ENCODE measurements around the gene SH3BGRL2.
"Not testable (repeated sequence)": the region's sequence is repeated elsewhere in the genome, so short reads cannot be mapped to it uniquely, and the experiment has no call there.

The SH3BGRL2 gene

DNA sequence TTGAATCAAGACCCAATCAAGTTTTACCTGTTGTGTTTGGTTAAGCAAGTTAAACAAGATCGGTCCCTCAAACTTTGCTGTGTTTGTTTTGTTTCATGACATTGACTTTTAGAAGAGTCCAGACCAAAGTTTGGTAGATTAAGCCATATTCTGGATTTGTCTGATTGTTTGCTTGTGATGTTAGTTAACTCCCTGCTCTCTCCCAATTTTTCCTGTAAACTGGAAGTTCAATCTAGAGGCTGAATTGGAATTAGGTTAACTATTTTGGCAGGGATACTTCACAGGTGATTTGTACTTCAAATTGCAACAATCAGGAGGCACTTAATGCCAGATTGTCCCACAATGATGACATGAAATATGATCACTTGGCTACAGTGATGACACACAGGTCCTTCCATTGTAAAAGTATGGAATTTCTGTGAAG lies 13.6 kb upstream of the SH3BGRL2 start:
- Histone ChIP-seq H3K27ac (ENCODE audit: low read depth, low read length) (no peak overlapping the region), H3K27me3 (ENCODE audit: control insufficient read depth in 1 of 2, insufficient read depth in 2 of 2, low read length in 2 of 2) (no peaks in the 10 kb centered on the region), H3K36me3 (ENCODE audit: insufficient read depth, low read length) (no peaks in the 10 kb centered on the region), H3K9ac (ENCODE audit: low read length) (no peak overlapping the region), H3K4me3 (ENCODE audit: low read depth in 1 of 2, low read length in 2 of 2) (no peak overlapping the region), H3K4me1 (ENCODE audit: insufficient read depth, low read length) (no peaks in the 10 kb centered on the region), H3K9me3 (ENCODE audit: low read length) (no peaks in the 10 kb centered on the region)

DNA sequence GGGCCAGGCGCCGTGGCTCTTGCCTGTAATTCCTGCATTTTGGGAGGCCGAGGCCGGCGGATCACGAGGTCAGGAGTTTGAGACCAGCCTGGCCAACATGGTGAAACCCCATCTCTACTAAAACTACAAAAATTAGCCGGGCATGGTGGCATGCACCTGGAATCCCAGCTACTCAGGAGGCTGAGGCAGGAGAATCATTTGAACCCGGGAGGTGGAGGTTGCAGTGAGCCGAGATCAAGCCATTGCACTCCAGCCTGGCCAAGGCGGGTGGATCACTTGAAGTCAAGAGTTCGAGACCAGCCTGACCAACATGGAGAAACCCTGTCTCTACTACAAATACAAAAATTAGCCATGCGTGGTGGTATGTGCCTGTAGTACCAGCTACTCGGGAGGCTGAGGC lies 12.7 kb upstream of the SH3BGRL2 start:
- not testable (repeated sequence) for H3K4me3 ChIP-seq (ENCODE audit: low read depth in 1 of 2, low read length in 2 of 2); H3K9ac ChIP-seq (ENCODE audit: low read length); H3K4me1 ChIP-seq (ENCODE audit: insufficient read depth, low read length); H3K27ac ChIP-seq (ENCODE audit: low read depth, low read length); H3K9me3 ChIP-seq (ENCODE audit: low read length); H3K36me3 ChIP-seq (ENCODE audit: insufficient read depth, low read length); H3K27me3 ChIP-seq (ENCODE audit: control insufficient read depth in 1 of 2, insufficient read depth in 2 of 2, low read length in 2 of 2)

DNA sequence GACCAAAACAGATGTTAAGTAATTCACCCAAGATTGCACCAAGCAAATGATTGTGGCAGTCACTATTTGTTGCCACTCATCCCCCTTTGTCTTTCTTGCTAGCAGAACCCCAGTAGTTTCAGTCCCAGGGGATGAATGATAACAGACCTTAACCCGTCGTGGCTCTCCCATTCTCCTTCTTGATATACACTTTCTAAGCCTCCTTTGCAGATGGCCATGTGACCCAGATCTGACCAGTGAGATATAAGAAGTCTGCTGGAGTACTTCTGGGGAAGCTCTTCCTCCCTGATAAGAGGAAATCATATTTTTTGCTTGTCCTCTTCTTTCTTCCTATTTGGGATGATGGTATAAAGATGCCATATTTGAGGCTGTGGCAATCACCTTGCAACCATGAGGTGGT lies 9.6 kb upstream of the SH3BGRL2 start:
- no peaks in the 10 kb centered on the region for H3K9me3 ChIP-seq (ENCODE audit: low read length)
- H3K4me1 ChIP-seq (ENCODE audit: insufficient read depth, low read length) = no peaks in the 10 kb centered on the region
- no peak overlapping the region for H3K27ac ChIP-seq (ENCODE audit: low read depth, low read length)
- H3K36me3 ChIP-seq (ENCODE audit: insufficient read depth, low read length) = no peaks in the 10 kb centered on the region
- H3K4me3 ChIP-seq (ENCODE audit: low read depth in 1 of 2, low read length in 2 of 2) = no peak overlapping the region
- H3K9ac ChIP-seq (ENCODE audit: low read length) = no peak overlapping the region
- H3K27me3 ChIP-seq (ENCODE audit: control insufficient read depth in 1 of 2, insufficient read depth in 2 of 2, low read length in 2 of 2) = no peaks in the 10 kb centered on the region

DNA sequence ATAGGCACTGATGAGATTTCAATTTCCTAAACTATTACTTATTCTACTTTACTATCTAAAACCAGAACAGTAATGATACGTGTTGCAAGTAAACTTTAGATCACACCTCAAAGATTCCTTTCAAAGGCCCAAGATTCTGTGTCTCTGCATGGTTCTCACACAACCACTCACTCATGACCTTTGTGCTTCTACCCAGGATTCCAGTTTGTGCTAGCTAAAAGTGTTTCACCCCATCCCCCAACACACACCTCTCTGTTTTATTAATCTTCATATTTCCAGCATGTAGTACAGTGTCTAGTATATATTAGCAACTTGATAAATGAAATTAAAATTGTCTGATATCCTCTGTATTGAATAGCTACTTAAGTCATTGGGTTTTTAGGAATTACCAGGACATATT lies 8.8 kb upstream of the SH3BGRL2 start:
- H3K36me3 ChIP-seq (ENCODE audit: insufficient read depth, low read length) = no peaks in the 10 kb centered on the region
- H3K4me1 ChIP-seq (ENCODE audit: insufficient read depth, low read length) = no peaks in the 10 kb centered on the region

DNA sequence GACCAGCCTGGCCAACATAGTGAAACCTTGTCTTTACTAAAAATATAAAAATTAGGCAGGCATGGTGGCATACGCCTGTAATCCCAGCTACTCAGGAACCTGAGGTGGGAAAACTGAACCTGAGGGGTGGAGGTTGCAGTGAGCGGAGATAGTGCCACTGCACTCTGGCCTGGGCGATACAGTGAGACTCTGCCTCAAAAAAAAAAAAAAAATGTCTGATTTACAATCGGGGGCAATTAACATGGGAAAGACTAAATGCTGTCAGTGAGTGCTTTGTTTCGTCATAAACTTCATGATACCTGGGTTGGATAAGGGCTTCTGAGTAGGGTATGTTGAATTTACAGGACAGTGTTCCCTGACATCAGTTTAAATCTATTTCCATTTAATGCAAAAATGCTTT lies 8.0 kb upstream of the SH3BGRL2 start:
- no peaks in the 10 kb centered on the region for H3K36me3 ChIP-seq (ENCODE audit: insufficient read depth, low read length)
- H3K27ac ChIP-seq (ENCODE audit: low read depth, low read length) = no peak overlapping the region
- no peak overlapping the region for H3K4me3 ChIP-seq (ENCODE audit: low read depth in 1 of 2, low read length in 2 of 2)
- H3K9ac ChIP-seq (ENCODE audit: low read length) = no peak overlapping the region
- no peaks in the 10 kb centered on the region for H3K9me3 ChIP-seq (ENCODE audit: low read length)
- no peaks in the 10 kb centered on the region for H3K4me1 ChIP-seq (ENCODE audit: insufficient read depth, low read length)
- no peaks in the 10 kb centered on the region for H3K27me3 ChIP-seq (ENCODE audit: control insufficient read depth in 1 of 2, insufficient read depth in 2 of 2, low read length in 2 of 2)

More for the DNA sequence above, 8.8 kb upstream of the SH3BGRL2 start:
- Histone ChIP-seq H3K27me3 (ENCODE audit: control insufficient read depth in 1 of 2, insufficient read depth in 2 of 2, low read length in 2 of 2) (no peaks in the 10 kb centered on the region), H3K9ac (ENCODE audit: low read length) (no peak overlapping the region), H3K4me3 (ENCODE audit: low read depth in 1 of 2, low read length in 2 of 2) (no peak overlapping the region), H3K27ac (ENCODE audit: low read depth, low read length) (no peak overlapping the region), H3K9me3 (ENCODE audit: low read length) (no peaks in the 10 kb centered on the region)

DNA sequence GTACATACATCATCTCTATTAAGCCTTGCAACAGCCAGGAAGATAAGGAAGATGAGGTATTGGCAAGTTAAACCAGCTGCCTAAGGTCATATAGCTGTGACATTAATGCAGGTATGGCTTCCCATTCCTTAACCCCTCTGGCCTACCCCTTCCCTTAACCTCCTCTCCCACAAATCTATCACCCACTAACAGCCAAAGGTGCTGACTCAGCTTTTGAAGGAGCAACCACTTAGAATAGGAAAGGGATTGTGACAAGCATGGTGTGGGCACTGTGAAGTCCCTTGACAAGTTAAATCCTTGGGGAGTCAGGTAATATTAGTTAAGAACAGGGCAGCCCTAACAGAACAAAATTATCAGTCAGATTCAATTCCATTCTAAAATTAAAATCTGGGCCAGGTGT lies 5.4 kb upstream of the SH3BGRL2 start:
- no peak overlapping the region for H3K4me3 ChIP-seq (ENCODE audit: low read depth in 1 of 2, low read length in 2 of 2)
- H3K27me3 ChIP-seq (ENCODE audit: control insufficient read depth in 1 of 2, insufficient read depth in 2 of 2, low read length in 2 of 2) = no peaks in the 10 kb centered on the region
- peaks cover 5% of the 10 kb centered on the region for H3K4me1 ChIP-seq (ENCODE audit: insufficient read depth, low read length)
- no peak overlapping the region for H3K9ac ChIP-seq (ENCODE audit: low read length)
- no peaks in the 10 kb centered on the region for H3K36me3 ChIP-seq (ENCODE audit: insufficient read depth, low read length)
- H3K27ac ChIP-seq (ENCODE audit: low read depth, low read length) = no peak overlapping the region
- H3K9me3 ChIP-seq (ENCODE audit: low read length) = no peaks in the 10 kb centered on the region

DNA sequence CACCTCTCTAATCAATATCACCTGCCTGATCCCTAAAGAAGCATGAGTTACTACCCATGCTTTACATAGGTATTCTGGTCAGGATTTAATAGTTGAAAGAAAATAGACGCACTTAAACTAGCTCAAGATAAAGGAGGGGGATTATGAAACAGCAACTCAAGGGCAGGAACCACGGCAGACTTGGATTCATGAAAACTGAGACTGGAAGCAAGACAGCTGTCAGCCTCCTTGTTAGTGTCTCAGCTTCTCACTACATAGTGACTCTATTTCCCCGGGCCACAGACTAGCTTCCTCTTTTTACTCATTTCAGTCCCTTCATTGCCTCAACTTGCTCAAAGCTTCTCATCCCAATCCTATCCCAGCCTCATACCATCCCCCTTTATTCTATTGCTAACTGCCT lies 4.3 kb upstream of the SH3BGRL2 start:
- H3K9me3 ChIP-seq (ENCODE audit: low read length) = no peaks in the 10 kb centered on the region
- no peaks in the 10 kb centered on the region for H3K27me3 ChIP-seq (ENCODE audit: control insufficient read depth in 1 of 2, insufficient read depth in 2 of 2, low read length in 2 of 2)
- no peak overlapping the region for H3K9ac ChIP-seq (ENCODE audit: low read length)
- H3K4me3 ChIP-seq (ENCODE audit: low read depth in 1 of 2, low read length in 2 of 2) = no peak overlapping the region
- no peaks in the 10 kb centered on the region for H3K36me3 ChIP-seq (ENCODE audit: insufficient read depth, low read length)
- peaks cover 7% of the 10 kb centered on the region for H3K4me1 ChIP-seq (ENCODE audit: insufficient read depth, low read length)
- no peak overlapping the region for H3K27ac ChIP-seq (ENCODE audit: low read depth, low read length)

DNA sequence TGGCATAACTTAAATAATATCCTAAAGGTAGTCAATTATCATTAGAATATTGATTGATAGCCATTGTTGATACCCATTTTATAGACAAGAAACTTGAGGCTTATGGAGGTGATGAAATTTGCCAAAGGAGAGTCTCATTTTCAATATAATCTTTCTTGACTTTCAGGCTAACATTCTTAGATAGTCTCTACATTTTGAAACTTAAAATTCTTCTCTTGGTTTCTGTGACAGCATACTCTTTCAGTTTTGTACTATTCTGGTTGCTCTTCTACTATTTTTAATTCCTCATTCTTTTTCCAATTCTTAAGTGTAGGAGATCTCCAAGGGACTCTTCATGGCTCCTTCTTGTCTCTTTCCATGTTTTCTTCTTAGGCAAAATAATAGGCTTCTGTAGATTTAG lies 3.7 kb upstream of the SH3BGRL2 start:
- H3K4me3 ChIP-seq (ENCODE audit: low read depth in 1 of 2, low read length in 2 of 2) = no peak overlapping the region
- H3K9me3 ChIP-seq (ENCODE audit: low read length) = no peaks in the 10 kb centered on the region
- no peaks in the 10 kb centered on the region for H3K36me3 ChIP-seq (ENCODE audit: insufficient read depth, low read length)
- H3K9ac ChIP-seq (ENCODE audit: low read length) = no peak overlapping the region
- H3K27ac ChIP-seq (ENCODE audit: low read depth, low read length) = no peak overlapping the region
- no peaks in the 10 kb centered on the region for H3K27me3 ChIP-seq (ENCODE audit: control insufficient read depth in 1 of 2, insufficient read depth in 2 of 2, low read length in 2 of 2)
- peaks cover 7% of the 10 kb centered on the region for H3K4me1 ChIP-seq (ENCODE audit: insufficient read depth, low read length)

DNA sequence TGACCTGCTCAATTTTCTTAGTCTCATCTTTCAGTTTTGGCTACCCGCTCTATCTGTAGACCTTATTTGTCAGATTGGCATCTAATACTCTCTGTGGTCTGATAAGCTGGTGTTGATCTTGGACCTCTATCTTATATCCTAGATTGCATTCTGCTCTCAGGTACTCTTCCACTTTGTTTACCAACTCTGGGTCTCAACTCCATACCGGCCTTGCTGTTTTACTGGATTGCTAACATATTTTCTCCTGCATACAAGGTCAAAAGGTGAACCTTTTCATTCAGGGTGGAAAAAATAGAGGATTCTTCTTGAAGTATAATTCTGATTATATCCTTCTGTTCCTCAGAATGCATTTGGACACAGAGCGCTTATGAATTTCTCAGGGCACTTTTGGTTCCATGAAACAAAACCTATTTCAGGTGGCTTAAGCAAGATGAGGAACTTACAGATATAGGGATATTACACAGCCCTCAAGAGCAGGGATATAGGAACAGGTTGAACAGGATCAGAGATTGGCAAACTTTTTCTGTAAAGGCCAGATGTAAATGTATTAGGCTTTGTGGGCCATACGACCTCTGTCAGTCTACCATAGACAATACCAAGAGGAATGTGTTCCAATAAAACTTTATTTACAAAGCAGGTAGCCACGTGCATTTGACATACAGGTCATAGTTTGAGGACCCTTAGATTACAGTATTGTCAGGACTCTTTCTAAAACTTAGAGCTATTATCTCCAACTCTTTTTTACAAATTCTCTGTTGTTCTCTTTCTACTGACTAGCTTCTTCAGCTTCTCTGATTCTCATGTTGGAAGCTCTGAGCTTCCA lies 2.5 kb upstream of the SH3BGRL2 start:
- Histone ChIP-seq H3K27me3 (ENCODE audit: control insufficient read depth in 1 of 2, insufficient read depth in 2 of 2, low read length in 2 of 2) (no peaks in the 10 kb centered on the region), H3K4me3 (ENCODE audit: low read depth in 1 of 2, low read length in 2 of 2) (no peak overlapping the region), H3K4me1 (ENCODE audit: insufficient read depth, low read length) (peaks cover 7% of the 10 kb centered on the region), H3K36me3 (ENCODE audit: insufficient read depth, low read length) (no peaks in the 10 kb centered on the region), H3K9me3 (ENCODE audit: low read length) (no peaks in the 10 kb centered on the region), H3K9ac (ENCODE audit: low read length) (no peak overlapping the region), H3K27ac (ENCODE audit: low read depth, low read length) (no peak overlapping the region)

DNA sequence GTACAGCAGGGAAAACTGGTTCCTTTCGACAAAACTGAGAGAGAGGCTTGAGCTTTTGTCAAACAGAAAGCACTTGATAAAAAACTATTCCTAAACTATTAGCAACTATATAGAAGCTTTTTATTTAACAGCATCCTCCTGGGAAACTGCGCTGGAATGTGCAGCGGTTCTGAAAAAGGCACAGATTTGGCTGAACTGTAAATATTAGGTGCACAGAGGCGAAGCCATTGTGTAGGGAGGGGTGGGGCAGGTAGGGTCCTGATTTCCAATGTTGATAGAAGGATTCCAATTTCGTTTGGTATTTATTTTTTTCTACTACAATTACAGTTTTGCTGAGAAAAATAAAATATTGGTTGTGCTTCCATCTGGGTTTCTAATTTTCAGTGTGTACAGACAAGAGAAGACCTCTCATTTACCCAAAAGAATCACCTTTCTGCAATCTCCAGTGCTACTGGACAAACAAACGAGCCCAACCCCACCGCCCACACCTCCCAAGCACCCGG lies 698 bp upstream of the SH3BGRL2 start:
- Histone ChIP-seq H3K4me3 (ENCODE audit: low read depth in 1 of 2, low read length in 2 of 2) (peak overlapping the region; percentile 72 to 80), H3K9me3 (ENCODE audit: low read length) (no peaks in the 10 kb centered on the region), H3K4me1 (ENCODE audit: insufficient read depth, low read length) (peaks cover 7% of the 10 kb centered on the region), H3K27me3 (ENCODE audit: control insufficient read depth in 1 of 2, insufficient read depth in 2 of 2, low read length in 2 of 2) (no peaks in the 10 kb centered on the region), H3K27ac (ENCODE audit: low read depth, low read length) (no peak overlapping the region), H3K36me3 (ENCODE audit: insufficient read depth, low read length) (no peaks in the 10 kb centered on the region), H3K9ac (ENCODE audit: low read length) (no peak overlapping the region)

DNA sequence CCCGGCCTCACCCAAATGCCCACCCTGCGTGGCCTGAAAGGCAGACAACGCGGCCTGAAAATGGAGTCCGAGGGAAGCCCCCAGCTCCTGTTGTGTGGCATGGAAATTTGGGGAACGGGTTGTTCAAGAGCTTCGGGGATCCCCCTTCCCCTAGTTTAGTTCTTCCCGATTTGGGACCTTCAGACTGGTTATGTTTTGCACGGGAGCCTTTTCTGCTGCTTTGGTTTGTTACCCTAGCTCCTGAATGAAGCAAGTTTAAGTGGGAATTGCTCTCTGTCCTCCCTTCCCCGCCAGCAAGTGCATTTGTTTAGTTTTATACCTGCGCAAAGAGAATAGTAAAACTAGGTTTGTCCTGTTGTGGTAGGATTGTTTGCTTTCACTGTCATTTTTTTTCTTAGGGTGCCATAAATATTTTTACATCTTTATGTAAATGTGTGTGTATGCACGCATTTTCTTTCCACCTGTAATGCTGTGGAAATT lies 604 bp downstream of the SH3BGRL2 start:
- Histone ChIP-seq H3K9me3 (ENCODE audit: low read length) (no peaks in the 10 kb centered on the region), H3K4me3 (ENCODE audit: low read depth in 1 of 2, low read length in 2 of 2) (peak overlapping the region; percentile 72 to 80), H3K27me3 (ENCODE audit: control insufficient read depth in 1 of 2, insufficient read depth in 2 of 2, low read length in 2 of 2) (no peaks in the 10 kb centered on the region), H3K36me3 (ENCODE audit: insufficient read depth, low read length) (no peaks in the 10 kb centered on the region), H3K9ac (ENCODE audit: low read length) (peak overlapping the region; percentile 23), H3K27ac (ENCODE audit: low read depth, low read length) (peak overlapping the region; percentile 6), H3K4me1 (ENCODE audit: insufficient read depth, low read length) (peaks cover 7% of the 10 kb centered on the region)

DNA sequence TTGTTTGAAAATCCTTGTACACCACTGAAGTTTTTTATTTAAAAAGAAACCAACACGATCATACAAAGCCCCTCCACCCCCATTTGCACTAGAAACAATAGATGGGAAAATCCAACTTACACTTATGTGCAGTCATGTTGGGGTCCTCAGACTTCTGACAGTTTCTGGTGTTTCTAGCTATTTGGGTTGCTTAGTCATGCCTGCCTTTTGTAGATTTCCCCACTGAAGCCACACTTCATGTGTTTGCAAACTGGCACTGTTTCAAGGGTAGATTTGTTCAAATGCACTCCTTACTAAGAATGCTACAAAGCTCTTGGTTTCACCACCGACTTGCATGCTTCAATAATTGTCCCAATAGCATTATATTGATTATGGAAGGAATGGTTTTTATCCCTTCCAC lies 1.5 kb downstream of the SH3BGRL2 start:
- Histone ChIP-seq H3K4me1 (ENCODE audit: insufficient read depth, low read length) (peaks cover 7% of the 10 kb centered on the region), H3K36me3 (ENCODE audit: insufficient read depth, low read length) (no peaks in the 10 kb centered on the region), H3K4me3 (ENCODE audit: low read depth in 1 of 2, low read length in 2 of 2) (no peak overlapping the region), H3K9ac (ENCODE audit: low read length) (no peak overlapping the region), H3K9me3 (ENCODE audit: low read length) (no peaks in the 10 kb centered on the region), H3K27ac (ENCODE audit: low read depth, low read length) (no peak overlapping the region), H3K27me3 (ENCODE audit: control insufficient read depth in 1 of 2, insufficient read depth in 2 of 2, low read length in 2 of 2) (no peaks in the 10 kb centered on the region)

All from muscle layer of colon (tissue), 2 donors.